AG10803 (cell line): Measurements from ENCODE around the gene MRC2.

ENCODE experiments used
- DNase-seq: peaks from one replicate; pipeline ENCODE4 v3.0.0; 2010; ENCODE audit warnings: low read depth
- H3K4me3 ChIP-seq: 2 replicates; pipeline ENCODE4 v1.5.1; 2011; ENCODE audit warnings: mild to moderate bottlenecking, low read length, control low read depth
- TF ChIP-seq, protein P1 (sequence below): conservative IDR thresholded peaks from 2 replicates; pipeline ENCODE4 v1.5.1; 2011; ENCODE audit warnings: mild to moderate bottlenecking, low read length, control low read depth, inconsistent platforms

MRC2 gene

DNA sequence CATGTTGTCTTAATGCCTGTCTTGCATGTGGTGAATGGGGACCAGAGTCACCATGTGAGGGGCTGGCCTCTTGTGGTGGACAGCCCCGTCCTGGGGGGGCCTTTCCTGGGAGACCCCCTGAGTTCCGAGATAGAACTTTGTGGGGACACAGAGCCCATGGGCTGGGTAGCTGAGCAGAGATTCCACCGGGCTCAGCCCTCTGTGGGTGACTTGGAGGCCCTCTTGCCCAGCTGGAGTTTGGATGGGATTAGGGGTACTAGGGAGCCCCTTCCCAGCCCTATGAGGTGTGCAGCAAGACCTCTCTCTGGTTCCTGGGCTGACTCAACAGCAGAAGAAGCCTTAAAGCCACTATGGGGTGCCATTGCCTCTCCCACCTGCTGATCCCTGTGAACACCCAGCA lies 38.1 kb downstream of the MRC2 start:
- TF ChIP-seq, protein P1, sequence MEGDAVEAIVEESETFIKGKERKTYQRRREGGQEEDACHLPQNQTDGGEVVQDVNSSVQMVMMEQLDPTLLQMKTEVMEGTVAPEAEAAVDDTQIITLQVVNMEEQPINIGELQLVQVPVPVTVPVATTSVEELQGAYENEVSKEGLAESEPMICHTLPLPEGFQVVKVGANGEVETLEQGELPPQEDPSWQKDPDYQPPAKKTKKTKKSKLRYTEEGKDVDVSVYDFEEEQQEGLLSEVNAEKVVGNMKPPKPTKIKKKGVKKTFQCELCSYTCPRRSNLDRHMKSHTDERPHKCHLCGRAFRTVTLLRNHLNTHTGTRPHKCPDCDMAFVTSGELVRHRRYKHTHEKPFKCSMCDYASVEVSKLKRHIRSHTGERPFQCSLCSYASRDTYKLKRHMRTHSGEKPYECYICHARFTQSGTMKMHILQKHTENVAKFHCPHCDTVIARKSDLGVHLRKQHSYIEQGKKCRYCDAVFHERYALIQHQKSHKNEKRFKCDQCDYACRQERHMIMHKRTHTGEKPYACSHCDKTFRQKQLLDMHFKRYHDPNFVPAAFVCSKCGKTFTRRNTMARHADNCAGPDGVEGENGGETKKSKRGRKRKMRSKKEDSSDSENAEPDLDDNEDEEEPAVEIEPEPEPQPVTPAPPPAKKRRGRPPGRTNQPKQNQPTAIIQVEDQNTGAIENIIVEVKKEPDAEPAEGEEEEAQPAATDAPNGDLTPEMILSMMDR = no peak
- no peak overlapping the region for H3K4me3 ChIP-seq
- no peak for DNase-seq

DNA sequence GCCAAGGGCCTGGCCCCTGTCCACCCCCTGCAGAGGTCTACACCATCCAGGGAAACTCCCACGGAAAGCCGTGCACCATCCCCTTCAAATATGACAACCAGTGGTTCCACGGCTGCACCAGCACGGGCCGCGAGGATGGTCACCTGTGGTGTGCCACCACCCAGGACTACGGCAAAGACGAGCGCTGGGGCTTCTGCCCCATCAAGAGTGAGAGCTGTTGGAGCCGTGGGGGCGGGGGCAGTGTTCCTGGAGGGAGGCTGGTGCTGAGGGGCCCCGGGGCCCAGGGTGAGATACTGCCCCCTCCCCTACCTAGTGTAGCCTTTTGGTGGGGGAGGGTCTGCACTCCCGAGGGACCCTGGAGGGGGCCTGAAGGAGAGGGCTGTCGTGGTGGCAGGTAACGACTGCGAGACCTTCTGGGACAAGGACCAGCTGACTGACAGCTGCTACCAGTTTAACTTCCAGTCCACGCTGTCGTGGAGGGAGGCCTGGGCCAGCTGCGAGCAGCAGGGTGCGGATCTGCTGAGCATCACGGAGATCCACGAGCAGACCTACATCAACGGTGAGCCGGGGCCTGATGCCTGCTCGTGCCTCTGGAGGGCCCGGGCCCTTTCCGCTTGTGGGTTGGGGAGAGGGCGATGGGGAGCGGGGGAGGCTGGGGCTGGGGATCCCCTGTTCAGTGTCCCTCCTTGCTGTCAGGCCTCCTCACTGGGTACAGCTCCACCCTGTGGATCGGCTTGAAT lies 38.8 kb downstream of the MRC2 start:
- DNase-seq = no peak
- H3K4me3 ChIP-seq = no peak overlapping the region
- TF ChIP-seq, protein P1 = no peak

DNA sequence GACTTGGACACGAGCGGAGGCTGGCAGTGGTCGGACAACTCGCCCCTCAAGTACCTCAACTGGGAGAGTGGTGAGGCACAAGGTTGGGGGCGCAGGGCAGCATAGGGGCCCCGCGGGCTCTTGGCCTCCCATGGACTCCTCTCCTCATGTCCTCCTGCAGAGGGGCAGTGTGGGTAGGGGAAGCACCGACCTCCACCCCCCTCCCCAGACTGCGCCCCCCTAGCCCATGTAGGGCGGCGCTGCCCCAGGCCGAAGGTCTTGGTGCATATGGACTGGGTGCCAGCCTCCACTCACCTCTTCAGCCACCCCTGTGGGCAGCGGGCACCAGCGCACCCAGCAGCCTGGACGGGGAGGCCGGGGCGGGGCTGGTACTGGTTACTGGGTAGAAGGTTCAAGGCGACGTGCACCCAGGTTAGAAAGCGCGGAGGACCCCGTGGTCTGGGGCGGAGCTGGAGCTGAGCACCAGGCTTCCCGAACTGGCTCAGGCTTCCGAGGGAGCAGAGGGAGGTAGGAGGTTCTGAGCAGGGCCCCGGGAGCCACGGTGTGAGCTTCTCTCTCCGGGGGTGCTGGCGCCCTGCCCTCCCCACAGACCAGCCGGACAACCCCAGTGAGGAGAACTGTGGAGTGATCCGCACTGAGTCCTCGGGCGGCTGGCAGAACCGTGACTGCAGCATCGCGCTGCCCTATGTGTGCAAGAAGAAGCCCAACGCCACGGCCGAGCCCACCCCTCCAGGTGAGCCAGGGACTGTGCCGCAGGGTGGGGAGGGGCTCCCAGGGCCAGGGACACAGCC lies 39.5 kb downstream of the MRC2 start:
- DNase-seq = no peak
- no peak overlapping the region for H3K4me3 ChIP-seq

DNA sequence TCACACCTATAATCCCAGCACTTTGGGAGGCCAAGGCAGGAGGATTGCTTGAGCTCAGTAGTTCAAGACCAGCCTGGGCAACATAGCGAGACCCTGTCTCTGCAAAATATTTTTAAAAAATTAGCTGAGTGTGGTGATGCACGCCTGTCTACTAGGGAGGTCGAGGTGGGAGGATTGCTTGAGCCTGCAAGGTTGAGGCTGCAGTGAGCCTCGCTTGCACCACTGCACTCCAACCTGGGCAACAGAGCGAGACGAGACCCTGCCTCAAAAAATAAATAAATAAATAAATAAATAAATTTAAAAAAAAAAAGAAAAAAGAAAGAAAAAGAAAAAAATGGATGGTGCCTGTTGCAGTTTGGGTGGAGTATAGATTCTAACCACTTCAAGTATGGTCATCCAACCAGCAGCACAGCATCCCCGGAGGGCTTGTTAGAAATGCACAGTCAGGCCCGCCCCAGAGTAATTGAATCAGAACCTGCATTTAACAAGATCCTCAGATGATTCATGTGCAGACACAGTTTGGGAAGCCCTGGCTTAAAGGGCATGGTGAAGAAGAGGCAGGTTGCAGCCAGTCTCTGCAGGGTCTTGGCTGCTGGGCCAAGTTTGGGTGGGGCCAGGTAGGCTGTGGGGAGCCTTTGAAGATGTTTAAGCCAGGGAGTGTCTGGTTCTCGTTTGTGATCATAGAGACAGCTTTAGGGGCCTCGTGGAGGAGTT lies 40.8 kb downstream of the MRC2 start:
- no peak for DNase-seq
- TF ChIP-seq, protein P1 = no peak
- H3K4me3 ChIP-seq = no peak overlapping the region

More for the DNA sequence above, 39.5 kb downstream of the MRC2 start:
- TF ChIP-seq, protein P1 = no peak

DNA sequence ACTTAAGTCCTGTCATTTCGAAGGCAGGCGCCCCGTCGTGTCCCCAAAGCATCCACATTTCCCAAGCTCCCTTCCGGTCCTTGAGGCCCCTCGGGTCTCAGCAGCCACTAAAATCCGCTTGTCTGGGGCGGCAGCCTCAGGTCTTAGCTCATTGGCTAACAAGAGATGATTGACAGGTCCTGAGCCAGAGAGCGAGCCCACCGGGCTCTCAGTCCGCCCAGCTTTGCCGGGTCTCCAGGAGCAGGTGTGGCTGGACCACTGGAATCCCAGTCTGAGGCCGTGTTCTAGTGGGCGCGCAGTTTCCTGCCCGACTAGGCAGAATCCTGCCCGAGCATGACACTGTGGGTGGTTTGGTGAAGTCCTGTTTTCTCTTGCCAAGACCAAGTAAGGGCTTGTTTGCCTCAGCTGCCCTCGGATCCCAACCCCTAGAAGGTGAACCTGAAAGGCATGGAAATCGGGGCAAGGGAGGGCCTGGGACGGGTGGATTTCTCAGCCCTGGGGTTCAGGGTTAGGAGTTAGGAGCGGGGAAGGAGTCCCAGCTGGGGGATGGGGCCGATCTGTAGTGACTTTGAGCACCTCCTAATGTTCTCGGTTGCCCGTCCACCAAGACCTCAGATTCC lies 42.8 kb downstream of the MRC2 start:
- H3K4me3 ChIP-seq = no peak overlapping the region
- DNase-seq = no peak

DNA sequence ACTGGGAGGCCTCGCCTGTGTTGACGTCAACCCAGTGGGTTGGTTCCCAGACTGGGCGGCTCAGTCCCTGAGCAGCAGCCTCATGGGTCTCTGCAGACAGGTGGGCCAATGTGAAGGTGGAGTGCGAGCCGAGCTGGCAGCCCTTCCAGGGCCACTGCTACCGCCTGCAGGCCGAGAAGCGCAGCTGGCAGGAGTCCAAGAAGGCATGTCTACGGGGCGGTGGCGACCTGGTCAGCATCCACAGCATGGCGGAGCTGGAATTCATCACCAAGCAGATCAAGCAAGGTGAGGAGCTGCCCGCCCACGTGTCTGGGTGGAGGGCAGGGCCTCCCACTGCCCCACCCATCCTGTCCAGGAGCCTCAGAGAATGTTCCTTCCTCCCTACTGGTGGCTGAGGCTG lies 44.1 kb downstream of the MRC2 start:
- no peak overlapping the region for H3K4me3 ChIP-seq
- no peak for DNase-seq
- TF ChIP-seq, protein P1 = no peak

More for the DNA sequence above, 42.8 kb downstream of the MRC2 start:
- TF ChIP-seq, protein P1 = no peak
